Right lobe of liver (tissue), 4 donors: ENCODE measurements around the gene FHIT.

Experiments
- CTCF ChIP-seq, 4 donors: fragments of 200-600 bp in 3 of 4; fragments of 450-650 bp in 1 of 4; IDR thresholded peaks; one replicate each; pipeline versions ENCODE4 v1.5.1 to v1.8.0; 2016 to 2022; ENCODE audit warnings: antibody characterized with exemption in 4 of 4, mild to moderate bottlenecking in 2 of 4
- POLR2A ChIP-seq: fragments of 450-650 bp; IDR thresholded peaks from one replicate; pipeline ENCODE4 v1.6.1; 2017; ENCODE audit warnings: antibody characterized with exemption, mild to moderate bottlenecking
- donor health status: DM: no; HTN: no; CAD: no.
- donor health status: DM: no; HTN: no; CAD: no.
- donor health status: DM: no; HTN: yes; CAD: no.

GRCh38 chr3:60594025-60594424 lies 657.2 kb downstream of the FHIT start:
- TF ChIP-seq CTCF (IDR thresholded peaks at IDR 0.05): no peak
- no peak for TF ChIP-seq POLR2A
